ENCODE data around the gene MAP3K9.
A peak's percentile ranks its signal among the peaks of the same experiment; 100 is the strongest.
"Not testable (repeated sequence)": the region's sequence is repeated elsewhere in the genome, so short reads cannot be mapped to it uniquely, and the experiment has no call there.

The MAP3K9 gene

GRCh38 chr14:70809225-70810219, at the start of gene MAP3K9:
TSS of gene MAP3K9 (minus strand) at chr14:70809513. CDS start at chr14:70809171, 342 bp downstream.
- DNase-seq (ENCODE audit: low read depth): peak; percentile 81

DNA sequence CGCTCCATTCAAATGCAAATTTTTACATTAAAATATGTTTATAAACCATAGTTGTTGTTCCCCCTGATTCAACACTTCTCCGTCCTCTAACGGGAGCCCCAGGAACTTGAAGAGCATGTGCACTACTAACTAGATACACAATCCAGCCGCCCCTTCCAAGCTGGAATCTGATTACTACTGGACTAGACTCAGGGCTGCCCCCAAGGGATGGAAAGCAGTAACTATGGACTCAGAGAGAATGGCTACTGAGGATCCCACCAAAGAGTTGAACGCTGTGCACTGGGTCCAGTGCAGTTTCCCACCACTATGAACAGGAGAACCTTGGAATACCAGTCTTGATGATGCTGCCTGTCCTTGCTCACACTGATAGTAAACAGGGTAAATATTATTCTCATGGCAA, 49.3 kb upstream of the MAP3K9 start:
- DNase-seq (ENCODE audit: low read depth): no peak

GRCh38 chr14:70857496-70857890, 48.2 kb upstream of the MAP3K9 start:
- DNase-seq (ENCODE audit: low read depth): no peak

DNA sequence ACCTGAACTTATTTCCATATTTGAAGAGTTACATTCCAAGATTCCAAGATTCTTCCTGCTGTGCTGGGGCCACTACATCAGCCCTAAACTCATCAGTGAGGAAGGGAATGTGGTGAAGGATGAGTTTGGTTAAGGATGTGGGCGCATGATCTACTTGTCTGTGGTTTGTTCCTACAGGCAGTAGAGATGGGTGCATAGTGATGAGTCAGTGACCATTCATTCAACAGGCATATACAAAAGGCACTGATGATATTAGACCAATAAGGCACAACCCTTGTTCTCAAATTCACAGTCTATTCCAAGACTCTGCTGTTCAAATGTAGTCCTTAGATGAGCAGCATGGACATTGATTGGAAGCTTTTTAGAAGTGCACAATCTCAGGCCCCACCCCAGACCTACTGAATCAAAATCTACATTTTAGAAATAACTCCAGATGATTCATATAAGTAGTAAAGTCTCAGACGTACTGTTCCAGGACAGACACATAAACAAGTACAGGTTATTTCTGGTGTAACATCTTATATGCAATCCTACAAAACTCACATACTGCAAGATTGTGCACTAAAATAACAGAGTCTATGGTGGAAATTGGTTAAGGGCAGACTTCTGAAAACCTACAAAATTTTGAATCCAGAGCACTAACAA, 47.7 kb upstream of the MAP3K9 start:
- DNase-seq (ENCODE audit: low read depth): no peak

GRCh38 chr14:70855486-70855885, 46.2 kb upstream of the MAP3K9 start:
- no peak for DNase-seq (ENCODE audit: low read depth)

GRCh38 chr14:70853658-70854057, 44.3 kb upstream of the MAP3K9 start:
- DNase-seq (ENCODE audit: low read depth): not testable (repeated sequence)

DNA sequence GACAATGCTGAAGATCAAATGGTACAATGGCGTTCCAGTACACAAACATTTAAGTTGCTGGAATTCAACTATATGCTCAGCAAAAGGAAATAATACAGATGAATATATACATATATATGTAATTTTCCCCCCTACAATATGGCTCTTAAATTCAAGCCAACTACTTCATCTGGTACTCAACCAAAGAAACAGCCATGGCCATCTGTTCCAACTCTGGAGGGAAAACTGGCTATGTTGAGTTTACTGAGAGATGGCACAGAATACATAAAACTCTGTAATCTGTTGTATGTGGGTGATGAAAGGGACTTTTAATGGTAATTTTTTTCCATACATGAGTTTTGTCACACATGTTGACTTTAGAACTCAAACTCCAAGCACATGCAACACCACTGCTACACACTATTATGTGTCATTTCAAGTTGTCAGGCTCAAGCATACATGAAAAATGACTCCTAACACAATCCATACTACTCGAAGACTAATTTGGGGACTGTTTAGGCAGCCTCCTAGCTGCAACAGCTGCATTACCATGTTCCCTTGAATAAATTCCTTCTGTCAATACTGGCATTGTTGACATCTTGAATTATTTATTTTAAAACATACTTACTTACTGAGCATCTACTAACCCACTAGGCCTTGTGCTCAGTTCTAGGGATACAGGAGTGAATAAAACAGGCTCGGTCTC, 38.2 kb upstream of the MAP3K9 start:
- DNase-seq (ENCODE audit: low read depth): no peak

- DNase-seq (ENCODE audit: low read depth): no peak
Observed at GRCh38 chr14:70845601-70846000, 36.3 kb upstream of the MAP3K9 start.

- DNase-seq (ENCODE audit: low read depth): no peak
Observed at GRCh38 chr14:70842851-70843462, 33.6 kb upstream of the MAP3K9 start.

- DNase-seq (ENCODE audit: low read depth): no peak
Observed at GRCh38 chr14:70838076-70838475, 28.8 kb upstream of the MAP3K9 start.

- no peak for DNase-seq (ENCODE audit: low read depth)
Observed at GRCh38 chr14:70836946-70837345, 27.6 kb upstream of the MAP3K9 start.

DNA sequence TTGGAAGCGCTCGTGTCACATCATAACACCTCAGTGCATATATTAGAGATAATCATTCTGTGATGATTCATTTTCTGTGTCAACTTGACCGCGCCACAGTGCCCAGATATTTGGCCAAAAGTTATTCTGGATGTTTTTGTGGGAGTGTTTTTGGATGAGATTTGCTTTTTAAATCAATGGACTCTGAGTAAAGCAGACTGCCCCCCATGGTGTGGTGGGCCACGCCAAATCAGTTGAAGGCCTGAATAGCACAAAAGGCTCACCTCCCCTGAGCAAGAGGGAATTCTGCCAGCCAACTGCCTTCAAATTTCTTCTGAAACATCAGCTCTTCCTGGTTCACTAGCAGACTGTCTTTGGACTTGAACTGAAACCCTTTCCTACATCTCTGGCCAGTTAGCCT, 24.6 kb upstream of the MAP3K9 start:
- no peak for DNase-seq (ENCODE audit: low read depth)

DNA sequence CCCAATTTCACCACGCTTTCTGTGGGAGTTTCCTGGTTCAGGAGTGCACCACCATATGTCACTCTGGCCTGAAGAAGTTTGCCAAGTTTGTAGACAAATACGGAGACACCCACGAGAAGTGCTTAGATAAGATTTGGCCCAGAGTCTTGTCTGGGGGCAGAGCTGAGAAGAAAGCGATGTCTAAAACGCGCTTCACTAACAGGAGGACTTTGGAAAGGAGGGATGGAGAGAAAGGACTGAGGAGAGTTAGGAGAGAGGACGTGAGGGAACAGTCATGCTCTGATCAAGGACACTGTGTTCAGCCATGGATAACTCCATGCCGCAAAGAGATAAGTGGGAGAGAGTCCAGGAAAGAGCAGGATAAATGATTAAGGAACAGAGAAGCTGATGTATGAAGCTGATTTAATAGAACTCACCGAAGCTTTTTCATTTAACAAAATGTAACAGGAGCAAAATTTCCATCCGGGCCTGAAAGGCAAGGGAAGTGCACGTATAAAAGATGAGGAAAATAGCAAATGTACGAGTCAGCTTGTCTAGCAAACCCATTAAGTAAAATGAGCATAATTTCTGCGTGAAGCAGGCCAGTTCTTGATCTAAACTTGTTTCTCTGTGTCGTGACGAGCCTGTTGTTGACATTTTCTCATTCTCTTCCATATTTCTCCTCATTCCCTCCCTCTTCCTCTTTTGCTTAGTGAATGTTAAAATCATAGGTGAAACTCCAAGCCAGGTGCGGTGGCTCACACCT, 23.4 kb upstream of the MAP3K9 start:
- no peak for DNase-seq (ENCODE audit: low read depth)

GRCh38 chr14:70830998-70831781, 21.9 kb upstream of the MAP3K9 start:
- DNase-seq (ENCODE audit: low read depth): no peak

DNA sequence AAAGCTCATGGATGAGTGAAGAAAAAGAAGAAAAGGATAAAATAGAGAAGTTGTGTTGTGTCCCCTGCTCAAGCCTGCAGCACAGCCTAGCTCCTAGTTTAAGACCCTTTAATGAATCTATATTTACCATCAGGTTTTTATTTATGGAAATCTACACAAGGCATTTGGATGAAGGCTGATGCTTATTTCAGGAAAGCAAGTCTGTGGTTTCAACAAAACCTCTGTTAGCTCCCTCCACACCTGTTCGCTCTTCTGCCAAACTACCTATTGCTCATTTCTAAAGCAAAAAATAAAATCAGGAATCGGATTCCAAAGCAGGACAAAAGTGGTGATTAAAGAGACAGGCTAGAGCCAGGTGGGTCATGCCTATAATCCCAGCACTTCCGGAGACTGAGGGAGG, 18.9 kb upstream of the MAP3K9 start:
- no peak for DNase-seq (ENCODE audit: low read depth)

DNA sequence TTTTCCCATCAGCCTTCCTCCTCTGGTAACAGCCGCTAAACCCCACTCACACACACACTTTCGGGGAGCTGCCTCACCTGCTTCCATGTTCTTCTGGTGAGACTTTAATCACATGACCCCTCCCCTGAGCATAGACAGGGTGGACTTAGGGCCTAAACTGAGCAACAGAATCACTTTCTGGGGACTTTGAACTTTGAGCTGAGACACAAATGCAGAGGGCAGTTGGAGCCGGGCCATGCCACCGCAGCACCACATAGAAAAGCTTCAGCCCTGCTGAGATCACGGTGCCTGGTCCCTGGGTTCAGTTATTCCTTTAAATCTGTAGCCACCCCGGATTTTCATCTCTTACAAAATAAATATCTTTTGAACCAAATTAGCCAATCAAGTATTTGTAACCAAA, 18.4 kb upstream of the MAP3K9 start:
- DNase-seq (ENCODE audit: low read depth): no peak

DNA sequence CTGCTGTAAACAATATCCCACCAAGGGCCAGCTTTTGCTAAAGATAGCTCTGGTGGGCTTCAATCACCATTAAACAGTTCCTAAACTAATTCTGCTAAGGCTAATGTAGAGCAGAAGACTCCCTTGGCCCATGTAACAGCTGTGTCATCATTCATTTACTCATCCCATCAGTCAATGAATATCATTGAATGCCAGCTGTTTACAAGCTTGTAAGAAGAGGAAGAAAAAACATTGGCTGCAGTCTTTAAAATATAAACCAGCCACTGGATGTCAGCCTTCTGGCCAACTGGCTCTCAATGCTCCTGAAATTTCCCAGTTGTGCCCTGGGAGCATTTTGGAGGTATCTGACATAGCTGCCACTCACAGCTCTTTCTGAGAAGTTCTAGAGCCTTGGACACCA, 18.0 kb upstream of the MAP3K9 start:
- DNase-seq (ENCODE audit: low read depth): no peak

DNA sequence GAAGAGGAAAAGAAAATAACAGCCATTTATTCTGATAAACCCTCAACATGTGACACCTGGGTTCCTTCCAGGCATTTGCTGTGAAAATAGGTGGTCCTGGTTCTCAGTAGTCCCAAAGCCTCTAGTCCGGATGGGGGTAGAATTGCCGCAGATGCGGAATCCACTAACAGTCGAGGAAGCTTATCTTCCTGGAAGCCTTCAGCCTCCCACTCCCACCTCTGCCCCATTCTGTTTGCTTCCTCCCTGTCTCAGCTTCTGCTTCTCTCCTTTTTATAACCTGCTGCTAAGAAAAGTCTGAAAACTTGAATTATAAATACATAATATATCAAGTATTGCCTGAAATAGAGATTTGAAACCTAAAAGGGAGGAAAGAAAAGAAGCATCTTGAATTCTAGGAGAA, 14.0 kb upstream of the MAP3K9 start:
- DNase-seq (ENCODE audit: low read depth): no peak

DNA sequence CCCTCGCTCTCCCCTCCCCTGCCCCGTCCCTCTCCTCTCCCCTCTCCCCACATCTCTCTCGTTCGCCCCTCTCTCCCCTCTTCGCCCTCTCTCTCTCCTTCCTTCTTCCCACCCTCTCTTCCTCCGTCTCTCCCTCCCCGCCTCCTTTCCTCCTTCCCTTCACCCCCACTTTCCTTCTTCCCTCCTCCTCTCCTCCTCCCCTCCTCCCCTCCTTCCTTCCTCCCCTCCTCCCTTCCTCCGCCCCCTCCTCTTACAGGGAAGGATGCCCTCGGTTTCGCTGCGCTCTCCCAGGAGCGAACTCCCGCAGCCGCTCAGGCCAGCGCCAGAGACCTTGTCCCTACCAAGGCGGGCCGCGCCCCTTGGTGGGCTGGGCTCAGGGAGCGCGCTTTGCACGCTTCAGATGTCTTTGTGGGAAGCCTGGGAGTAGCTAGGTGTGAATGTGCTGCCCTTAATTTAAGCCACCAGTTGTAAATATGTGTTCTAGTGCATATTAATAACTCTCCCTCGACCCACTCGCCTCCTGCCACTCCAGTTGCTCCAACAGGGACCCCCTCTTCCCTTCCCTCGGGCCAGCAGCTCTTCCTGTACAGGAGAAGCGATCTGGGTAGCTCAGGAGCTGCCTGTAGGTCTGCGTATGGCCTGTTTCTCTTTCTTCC, 13.3 kb upstream of the MAP3K9 start:
- no peak for DNase-seq (ENCODE audit: low read depth)
